HEK293 (cell line): ENCODE results near the gene GNPTG.

Experiments used
- CTCF ChIA-PET: fragments of 350-600 bp; formaldehyde crosslinking; extraction: SDS; loops from one replicate; lab custom pipeline; 2021; ENCODE audit warnings: antibody characterized with exemption; lab: Yijun Ruan, JAX
- POLR2A ChIA-PET: fragments of 300-600 bp; formaldehyde crosslinking; extraction: SDS; loops from one replicate; lab custom pipeline; 2020; ENCODE audit warnings: antibody characterized with exemption, inconsistent platforms; lab: Yijun Ruan, JAX
- H3K27ac ChIP-seq: fragments of 200-500 bp; sonication (Bioruptor generic); 2 replicates; pipeline ENCODE4 v1.5.1; 2014; ENCODE audit warnings: low read depth, low read length, control low read depth, inconsistent platforms; ENCODE audit errors: extremely low read depth
- H3K36me3 ChIP-seq, 2 experiments: fragments of 200-500 bp in 1 of 2; sonication (Bioruptor generic) in 1 of 2; 1 replicate in 1 of 2; 2 replicates in 1 of 2; pipeline ENCODE4 v1.5.1; 2014 to 2017; ENCODE audit warnings: inconsistent platforms in 2 of 2, low read length in 2 of 2; ENCODE audit not compliant: control insufficient read depth in 2 of 2, insufficient read depth in 1 of 2
- H3K4me1 ChIP-seq: fragments of 200-500 bp; sonication (Bioruptor generic); 2 replicates; pipeline ENCODE4 v1.5.1; 2014; ENCODE audit warnings: mild to moderate bottlenecking, low read length, inconsistent platforms; ENCODE audit not compliant: control insufficient read depth, insufficient read depth
- H3K4me3 ChIP-seq: 2 replicates; pipeline ENCODE4 v1.5.1; 2011; ENCODE audit warnings: low read depth, mild to moderate bottlenecking, control low read depth, low read length, moderate library complexity
- H3K9me3 ChIP-seq: fragments of 200-500 bp; sonication (Bioruptor generic); 2 replicates; pipeline ENCODE4 v1.5.1; 2014; ENCODE audit warnings: low read depth, low read length, inconsistent platforms; ENCODE audit not compliant: control insufficient read depth, insufficient read depth
- IKZF3 ChIP-seq: fragments of 450-650 bp; IDR thresholded peaks from 2 replicates; pipeline ENCODE4 v1.5.0; 2018; ENCODE audit warnings: missing biosample characterization, mild to moderate bottlenecking, missing genetic modification characterization, moderate library complexity
- MZF1 ChIP-seq: fragments of 450-650 bp; formaldehyde crosslinking; IDR thresholded peaks from 2 replicates; pipeline ENCODE4 v1.5.1; 2017; ENCODE audit warnings: missing biosample characterization, missing genetic modification characterization, borderline replicate concordance
- SP2 ChIP-seq: fragments of 450-650 bp; formaldehyde crosslinking; IDR thresholded peaks from 2 replicates; pipeline ENCODE4 v1.5.1; 2016; ENCODE audit warnings: missing biosample characterization, missing genetic modification characterization
- ZBTB20 ChIP-seq: fragments of 450-650 bp; formaldehyde crosslinking; IDR thresholded peaks from 2 replicates; pipeline ENCODE4 v1.5.1; 2016; ENCODE audit warnings: missing biosample characterization, missing genetic modification characterization
- ZBTB21 ChIP-seq: fragments of 450-650 bp; formaldehyde crosslinking; IDR thresholded peaks from 2 replicates; pipeline ENCODE4 v1.5.1; 2017; ENCODE audit warnings: missing biosample characterization, missing genetic modification characterization
- ZBTB26 ChIP-seq: fragments of 450-650 bp; formaldehyde crosslinking; optimal IDR thresholded peaks from 2 replicates; pipeline ENCODE3; 2016; ENCODE audit warnings: missing biosample characterization, mild to moderate bottlenecking, missing genetic modification characterization
- ZFHX2 ChIP-seq: fragments of 450-650 bp; formaldehyde crosslinking; conservative IDR thresholded peaks from 2 replicates; pipeline ENCODE4 v1.5.1; 2016; ENCODE audit warnings: missing biosample characterization, missing genetic modification characterization
- ZNF157 ChIP-seq: fragments of 450-650 bp; formaldehyde crosslinking; IDR thresholded peaks from 2 replicates; pipeline ENCODE4 v1.5.1; 2016; ENCODE audit warnings: missing biosample characterization, missing genetic modification characterization
- ZNF202 ChIP-seq: fragments of 450-650 bp; formaldehyde crosslinking; IDR thresholded peaks from 2 replicates; pipeline ENCODE4 v1.5.1; 2016; ENCODE audit warnings: missing biosample characterization, missing genetic modification characterization, borderline replicate concordance
- ZNF223 ChIP-seq: fragments of 450-650 bp; formaldehyde crosslinking; IDR thresholded peaks from 2 replicates; pipeline ENCODE4 v1.5.1; 2016; ENCODE audit warnings: missing biosample characterization, missing genetic modification characterization
- ZNF266 ChIP-seq: fragments of 450-650 bp; formaldehyde crosslinking; IDR thresholded peaks from 2 replicates; pipeline ENCODE4 v1.5.1; 2016; ENCODE audit warnings: missing biosample characterization, missing genetic modification characterization, low read depth
- ZNF501 ChIP-seq: fragments of 450-650 bp; formaldehyde crosslinking; IDR thresholded peaks from 2 replicates; pipeline ENCODE4 v1.5.1; 2016; ENCODE audit warnings: missing biosample characterization, missing genetic modification characterization
- ZNF571 ChIP-seq: fragments of 450-650 bp; formaldehyde crosslinking; IDR thresholded peaks from 2 replicates; pipeline ENCODE4 v1.5.0; 2017; ENCODE audit warnings: missing biosample characterization, missing genetic modification characterization
- ZNF624 ChIP-seq: fragments of 450-650 bp; formaldehyde crosslinking; IDR thresholded peaks from 2 replicates; pipeline ENCODE4 v1.5.1; 2017; ENCODE audit warnings: missing biosample characterization, missing genetic modification characterization
- ZNF660 ChIP-seq: fragments of 450-650 bp; IDR thresholded peaks from 2 replicates; pipeline ENCODE4 v1.5.1; 2018; ENCODE audit warnings: missing biosample characterization, mild to moderate bottlenecking, missing genetic modification characterization
- ZNF792 ChIP-seq: fragments of 450-650 bp; formaldehyde crosslinking; IDR thresholded peaks from 2 replicates; pipeline ENCODE4 v1.5.1; 2016; ENCODE audit warnings: missing biosample characterization, missing genetic modification characterization
- ZNF830 ChIP-seq: fragments of 450-650 bp; IDR thresholded peaks from 2 replicates; pipeline ENCODE4 v1.5.0; 2018; ENCODE audit warnings: missing biosample characterization, missing genetic modification characterization, low read depth, mild to moderate bottlenecking, moderate library complexity
- ZNF837 ChIP-seq: fragments of 450-650 bp; formaldehyde crosslinking; IDR thresholded peaks from 2 replicates; pipeline ENCODE4 v1.5.1; 2016; ENCODE audit warnings: missing biosample characterization, missing genetic modification characterization
- ZXDB ChIP-seq: fragments of 450-650 bp; formaldehyde crosslinking; IDR thresholded peaks from 2 replicates; pipeline ENCODE4 v1.5.1; 2016; ENCODE audit warnings: missing biosample characterization, missing genetic modification characterization
- TF ChIP-seq, protein P1 (sequence below): fragments of 450-650 bp; formaldehyde crosslinking; IDR thresholded peaks from 2 replicates; pipeline ENCODE4 v1.5.1; 2016; ENCODE audit warnings: missing biosample characterization, missing genetic modification characterization
- TF ChIP-seq, protein P2 (sequence below): fragments of 450-650 bp; formaldehyde crosslinking; IDR thresholded peaks from 2 replicates; pipeline ENCODE4 v1.5.1; 2017; ENCODE audit warnings: missing biosample characterization, missing genetic modification characterization

GNPTG gene

GRCh38 chr16:1355591-1355990 is 3.9 kb downstream of the GNPTG start:
- ChIA-PET POLR2A (no interaction called here), CTCF (interaction anchor here (0.8 kb wide), 1 partner anchor 8 kb away, joined by 5 read pairs; no protein-coding TSS in a partner anchor)
- Histone ChIP-seq H3K36me3 (peaks cover 0 to 17% of the 10 kb centered on the region in 2 experiments; a peak in 2 of 3 replicates), H3K4me3 (no peak overlapping the region), H3K4me1 (peaks cover 5% of the 10 kb centered on the region; the same call in 1 of the 2 replicates), H3K27ac (no peak overlapping the region), H3K9me3 (no peaks in the 10 kb centered on the region)
- TF ChIP-seq ZNF792 (tag by site-specific recombination) (no peak), ZNF223 (tag by site-specific recombination) (no peak)

GRCh38 chr16:1356061-1356900 is 4.5 kb downstream of the GNPTG start:
- H3K9me3 ChIP-seq = no peaks in the 10 kb centered on the region
- ChIA-PET POLR2A (no interaction called here), CTCF (no interaction called here)
- H3K4me1 ChIP-seq = peaks cover 5% of the 10 kb centered on the region; the same call in 1 of the 2 replicates
- H3K36me3 ChIP-seq = peaks cover 6 to 22% of the 10 kb centered on the region in 2 experiments; a peak in 2 of 3 replicates
- H3K4me3 ChIP-seq = no peak overlapping the region
- no peak overlapping the region for H3K27ac ChIP-seq
- no peak for TF ChIP-seq ZFHX2 (tag by site-specific recombination)
- no peak for TF ChIP-seq ZNF624 (tag by site-specific recombination)
- TF ChIP-seq MZF1 (tag by site-specific recombination) = no peak
- TF ChIP-seq ZNF223 (tag by site-specific recombination) = no peak
- no peak for TF ChIP-seq ZXDB (tag by site-specific recombination)
- TF ChIP-seq ZNF571 (tag by site-specific recombination) = no peak

- H3K36me3 ChIP-seq = peaks cover 8 to 38% of the 10 kb centered on the region in 2 experiments; a peak in 2 of 3 replicates
- ChIA-PET CTCF (interaction anchor here (0.6 kb wide), 2 partner anchors 366 to 646 kb away, joined by 3 read pairs; no protein-coding TSS in a partner anchor), POLR2A (no interaction called here)
- H3K4me1 ChIP-seq = no peaks in the 10 kb centered on the region
- H3K9me3 ChIP-seq = no peaks in the 10 kb centered on the region
- TF ChIP-seq ZNF660 (tag by site-specific recombination) = no peak
- TF ChIP-seq, all 188 proteins: peak for 0
- Histone ChIP-seq H3K27ac (no peak overlapping the region), H3K4me3 (no peak overlapping the region)
Measured at GRCh38 chr16:1357906-1358566, 6.3 kb downstream of the GNPTG start.

DNA sequence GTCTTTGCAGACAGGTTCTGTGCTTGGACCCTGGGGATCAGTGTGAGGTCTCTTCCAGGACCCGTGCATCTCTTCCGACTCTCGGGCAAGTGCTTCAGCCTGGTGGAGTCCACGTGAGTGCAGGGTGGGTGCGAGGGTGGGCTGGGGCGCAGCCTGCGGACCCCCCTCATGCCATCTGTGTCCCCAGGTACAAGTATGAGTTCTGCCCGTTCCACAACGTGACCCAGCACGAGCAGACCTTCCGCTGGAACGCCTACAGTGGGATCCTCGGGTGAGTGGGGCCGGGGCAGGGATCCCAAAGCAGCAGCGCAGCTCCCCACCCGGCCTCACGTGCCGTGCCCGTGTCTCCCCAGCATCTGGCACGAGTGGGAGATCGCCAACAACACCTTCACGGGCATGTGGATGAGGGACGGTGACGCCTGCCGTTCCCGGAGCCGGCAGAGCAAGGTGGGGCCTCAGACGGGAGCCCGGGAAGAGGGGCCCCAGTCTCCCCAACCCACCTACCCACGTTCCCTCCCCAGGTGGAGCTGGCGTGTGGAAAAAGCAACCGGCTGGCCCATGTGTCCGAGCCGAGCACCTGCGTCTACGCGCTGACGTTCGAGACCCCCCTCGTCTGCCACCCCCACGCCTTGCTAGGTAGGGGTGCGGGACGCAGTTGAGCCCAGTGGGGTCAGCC is 10.1 kb downstream of the GNPTG start:
- H3K4me3 ChIP-seq = no peak overlapping the region
- POLR2A ChIA-PET = interaction anchor here (0.6 kb wide), 1 partner anchor 33 kb away, joined by 6 read pairs; no protein-coding TSS in a partner anchor
- CTCF ChIA-PET = interaction anchor here (0.6 to 4.0 kb wide), 3 partner anchors 16 to 36 kb away, joined by 4 to 30 read pairs (median 5); no protein-coding TSS in a partner anchor
- no peak overlapping the region for H3K27ac ChIP-seq
- H3K36me3 ChIP-seq = peaks cover 8 to 75% of the 10 kb centered on the region in 2 experiments; a peak in 2 of 3 replicates
- no peaks in the 10 kb centered on the region for H3K9me3 ChIP-seq
- H3K4me1 ChIP-seq = no peaks in the 10 kb centered on the region
- TF ChIP-seq, protein P1, sequence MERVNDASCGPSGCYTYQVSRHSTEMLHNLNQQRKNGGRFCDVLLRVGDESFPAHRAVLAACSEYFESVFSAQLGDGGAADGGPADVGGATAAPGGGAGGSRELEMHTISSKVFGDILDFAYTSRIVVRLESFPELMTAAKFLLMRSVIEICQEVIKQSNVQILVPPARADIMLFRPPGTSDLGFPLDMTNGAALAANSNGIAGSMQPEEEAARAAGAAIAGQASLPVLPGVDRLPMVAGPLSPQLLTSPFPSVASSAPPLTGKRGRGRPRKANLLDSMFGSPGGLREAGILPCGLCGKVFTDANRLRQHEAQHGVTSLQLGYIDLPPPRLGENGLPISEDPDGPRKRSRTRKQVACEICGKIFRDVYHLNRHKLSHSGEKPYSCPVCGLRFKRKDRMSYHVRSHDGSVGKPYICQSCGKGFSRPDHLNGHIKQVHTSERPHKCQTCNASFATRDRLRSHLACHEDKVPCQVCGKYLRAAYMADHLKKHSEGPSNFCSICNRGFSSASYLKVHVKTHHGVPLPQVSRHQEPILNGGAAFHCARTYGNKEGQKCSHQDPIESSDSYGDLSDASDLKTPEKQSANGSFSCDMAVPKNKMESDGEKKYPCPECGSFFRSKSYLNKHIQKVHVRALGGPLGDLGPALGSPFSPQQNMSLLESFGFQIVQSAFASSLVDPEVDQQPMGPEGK (tag by site-specific recombination) = no peak
- TF ChIP-seq, protein P2, sequence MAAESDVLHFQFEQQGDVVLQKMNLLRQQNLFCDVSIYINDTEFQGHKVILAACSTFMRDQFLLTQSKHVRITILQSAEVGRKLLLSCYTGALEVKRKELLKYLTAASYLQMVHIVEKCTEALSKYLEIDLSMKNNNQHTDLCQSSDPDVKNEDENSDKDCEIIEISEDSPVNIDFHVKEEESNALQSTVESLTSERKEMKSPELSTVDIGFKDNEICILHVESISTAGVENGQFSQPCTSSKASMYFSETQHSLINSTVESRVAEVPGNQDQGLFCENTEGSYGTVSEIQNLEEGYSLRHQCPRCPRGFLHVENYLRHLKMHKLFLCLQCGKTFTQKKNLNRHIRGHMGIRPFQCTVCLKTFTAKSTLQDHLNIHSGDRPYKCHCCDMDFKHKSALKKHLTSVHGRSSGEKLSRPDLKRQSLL (tag by site-specific recombination) = no peak
- TF ChIP-seq ZNF830 (tag by site-specific recombination) = no peak
- TF ChIP-seq IKZF3 (tag by site-specific recombination) = no peak
- TF ChIP-seq ZBTB20 (tag by site-specific recombination) = no peak
- no peak for TF ChIP-seq ZNF501
- no peak for TF ChIP-seq ZNF660 (tag by site-specific recombination)
- no peak for TF ChIP-seq SP2
- no peak for TF ChIP-seq ZNF157 (tag by site-specific recombination)
- TF ChIP-seq ZNF202 (tag by site-specific recombination) = no peak
- TF ChIP-seq ZNF266 (tag by site-specific recombination) = no peak
- TF ChIP-seq ZBTB21 (tag by site-specific recombination) = no peak
- TF ChIP-seq ZNF837 (tag by site-specific recombination) = no peak
- no peak for TF ChIP-seq ZBTB26 (tag by site-specific recombination)
